Retinal pigment epithelial cell (primary cell): ENCODE results near the gene MAP2.

ENCODE experiments used
- DNase-seq: peaks from one replicate; pipeline ENCODE4 v3.0.0-alpha.2; 2010; ENCODE audit warnings: low read depth
- H3K4me3 ChIP-seq: 2 replicates; pipeline ENCODE4 v1.5.1; 2011; ENCODE audit warnings: mild to moderate bottlenecking, low read length, control low read depth, moderate library complexity
- TF ChIP-seq, protein P1 (sequence below): conservative IDR thresholded peaks from 2 replicates; pipeline ENCODE4 v1.5.1; 2011; ENCODE audit warnings: low read depth, low read length, control low read depth, inconsistent platforms

MAP2 gene

DNA sequence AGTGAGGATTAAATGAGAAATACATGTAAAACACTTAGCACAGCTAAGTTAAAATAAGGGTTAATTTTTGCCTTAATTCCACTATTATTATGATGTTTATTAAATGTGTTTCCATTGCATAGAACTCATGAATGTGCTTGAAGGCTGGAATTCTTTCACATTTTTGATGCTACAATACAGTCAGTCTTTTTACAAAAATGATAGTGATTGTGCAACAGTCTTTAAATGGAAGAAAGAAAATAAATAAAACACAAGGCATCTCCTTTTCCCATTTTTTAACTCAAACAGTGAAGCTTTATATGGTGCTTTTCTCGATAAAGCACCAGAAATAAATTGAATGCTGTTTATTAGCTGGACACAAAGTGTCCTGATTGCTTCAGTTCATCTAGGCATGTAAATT is 123.9 kb downstream of the MAP2 start:
- DNase-seq: no peak
- H3K4me3 ChIP-seq: no peak overlapping the region
- TF ChIP-seq, protein P1, sequence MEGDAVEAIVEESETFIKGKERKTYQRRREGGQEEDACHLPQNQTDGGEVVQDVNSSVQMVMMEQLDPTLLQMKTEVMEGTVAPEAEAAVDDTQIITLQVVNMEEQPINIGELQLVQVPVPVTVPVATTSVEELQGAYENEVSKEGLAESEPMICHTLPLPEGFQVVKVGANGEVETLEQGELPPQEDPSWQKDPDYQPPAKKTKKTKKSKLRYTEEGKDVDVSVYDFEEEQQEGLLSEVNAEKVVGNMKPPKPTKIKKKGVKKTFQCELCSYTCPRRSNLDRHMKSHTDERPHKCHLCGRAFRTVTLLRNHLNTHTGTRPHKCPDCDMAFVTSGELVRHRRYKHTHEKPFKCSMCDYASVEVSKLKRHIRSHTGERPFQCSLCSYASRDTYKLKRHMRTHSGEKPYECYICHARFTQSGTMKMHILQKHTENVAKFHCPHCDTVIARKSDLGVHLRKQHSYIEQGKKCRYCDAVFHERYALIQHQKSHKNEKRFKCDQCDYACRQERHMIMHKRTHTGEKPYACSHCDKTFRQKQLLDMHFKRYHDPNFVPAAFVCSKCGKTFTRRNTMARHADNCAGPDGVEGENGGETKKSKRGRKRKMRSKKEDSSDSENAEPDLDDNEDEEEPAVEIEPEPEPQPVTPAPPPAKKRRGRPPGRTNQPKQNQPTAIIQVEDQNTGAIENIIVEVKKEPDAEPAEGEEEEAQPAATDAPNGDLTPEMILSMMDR: no peak

DNA sequence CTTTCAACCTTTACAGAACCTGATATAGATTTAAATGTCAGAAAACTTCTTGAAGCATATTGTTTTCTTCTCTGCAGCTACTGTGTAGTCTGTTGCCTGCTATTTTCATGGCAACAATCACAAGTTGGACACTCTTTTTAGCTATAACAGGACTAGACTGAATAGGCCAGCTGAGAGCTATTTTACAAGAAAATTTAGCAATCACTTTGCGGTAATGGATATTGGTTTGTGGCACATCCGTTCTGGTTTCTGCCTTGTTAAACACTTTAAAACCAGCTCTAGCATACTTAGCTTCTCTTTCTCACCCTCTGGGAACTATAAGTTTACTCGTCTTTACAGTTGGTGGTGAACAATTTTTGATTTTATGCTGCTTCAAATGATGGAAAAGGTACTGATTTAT is 125.7 kb downstream of the MAP2 start:
- DNase-seq: no peak
- H3K4me3 ChIP-seq: no peak overlapping the region
- TF ChIP-seq, protein P1: no peak

DNA sequence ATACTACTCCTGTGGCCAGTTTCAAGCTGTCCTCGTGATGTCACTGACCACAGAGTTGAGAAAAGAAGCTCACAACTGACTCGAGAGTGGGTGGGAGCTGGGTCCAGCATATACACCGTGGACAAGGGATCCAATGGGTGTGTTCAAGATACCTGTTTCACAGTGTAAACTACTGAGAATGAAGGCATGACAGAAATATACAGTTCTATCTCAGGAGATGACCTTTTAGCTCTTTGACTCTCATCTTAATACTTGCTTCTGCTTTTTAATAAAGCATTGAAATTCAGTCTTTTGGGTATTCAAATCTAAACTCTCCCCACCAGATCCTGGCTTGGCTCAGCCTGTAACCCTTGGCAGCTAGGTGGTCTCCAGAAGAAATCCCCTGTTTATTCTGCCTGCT is 130.1 kb downstream of the MAP2 start:
- DNase-seq: no peak

DNA sequence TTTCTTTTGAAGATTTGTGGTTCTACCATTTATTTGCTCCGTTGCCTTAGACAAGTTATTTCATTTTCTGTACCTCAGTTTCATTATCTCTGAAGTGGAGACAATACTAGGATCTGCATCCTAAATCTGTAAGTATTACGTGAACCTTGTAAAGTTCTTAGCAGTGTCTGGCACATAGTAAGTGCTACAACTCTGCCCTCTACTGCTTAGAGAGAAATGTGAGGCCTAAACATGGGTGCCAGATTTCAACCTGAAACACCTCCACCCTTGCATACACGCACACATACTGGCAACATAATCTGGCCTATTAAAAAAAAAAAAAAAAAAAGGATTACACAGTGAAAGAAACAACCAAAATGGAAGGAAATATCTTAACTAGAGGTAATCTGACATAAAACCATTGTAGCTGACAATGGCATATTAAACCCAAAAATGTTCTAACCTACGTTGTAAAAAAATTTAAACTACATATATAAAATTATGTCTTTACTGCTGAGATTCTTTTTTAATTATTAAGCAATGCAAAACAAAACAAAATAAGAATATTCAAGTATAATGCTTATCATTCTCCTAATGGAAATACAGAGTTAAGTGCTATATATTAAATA is 132.6 kb downstream of the MAP2 start:
- TF ChIP-seq, protein P1: peak; percentile 71
- peak; percentile 46 for DNase-seq
- no peak overlapping the region for H3K4me3 ChIP-seq

More for the DNA sequence above, 130.1 kb downstream of the MAP2 start:
- H3K4me3 ChIP-seq: no peak overlapping the region
- TF ChIP-seq, protein P1: no peak

DNA sequence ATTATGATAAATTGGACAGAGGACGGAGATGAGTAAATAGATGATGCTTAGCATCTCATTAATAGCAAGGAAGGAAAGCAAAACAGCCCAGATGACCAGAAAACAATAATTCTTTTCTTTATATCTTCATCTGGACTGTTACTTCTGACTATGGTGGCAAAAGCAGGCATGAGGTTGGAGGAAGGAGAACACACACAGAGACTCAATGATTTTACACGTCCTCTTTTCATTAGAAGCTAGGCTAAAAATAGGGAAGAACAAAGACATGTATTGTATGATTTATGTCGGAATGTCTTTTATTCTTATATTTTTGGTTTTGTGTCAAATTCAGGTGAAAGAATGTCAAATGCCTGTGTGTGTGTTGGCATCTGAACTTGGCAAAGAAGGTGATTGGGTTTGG is 137.1 kb downstream of the MAP2 start:
- no peak for DNase-seq
- TF ChIP-seq, protein P1: no peak
- H3K4me3 ChIP-seq: no peak overlapping the region

DNA sequence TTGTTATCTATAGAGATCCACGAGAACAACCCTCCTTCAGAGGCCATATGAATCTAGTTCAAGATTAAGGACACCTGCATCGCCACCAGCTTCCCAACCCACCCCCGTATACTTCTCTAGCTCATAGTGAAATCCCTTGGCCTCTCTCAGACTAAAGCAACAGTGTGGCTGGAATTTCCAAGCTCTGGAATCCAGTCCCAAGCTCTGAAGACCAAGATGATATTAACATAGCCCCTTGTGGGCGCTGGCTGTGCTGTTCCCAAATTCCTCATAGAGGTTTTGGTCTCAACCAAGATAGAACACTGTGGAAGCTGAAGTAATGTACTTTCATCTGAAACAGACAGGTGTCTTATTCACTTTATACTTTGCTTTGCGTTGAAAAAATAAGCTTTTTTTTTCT is 139.6 kb downstream of the MAP2 start:
- TF ChIP-seq, protein P1: no peak
- no peak for DNase-seq
- no peak overlapping the region for H3K4me3 ChIP-seq

DNA sequence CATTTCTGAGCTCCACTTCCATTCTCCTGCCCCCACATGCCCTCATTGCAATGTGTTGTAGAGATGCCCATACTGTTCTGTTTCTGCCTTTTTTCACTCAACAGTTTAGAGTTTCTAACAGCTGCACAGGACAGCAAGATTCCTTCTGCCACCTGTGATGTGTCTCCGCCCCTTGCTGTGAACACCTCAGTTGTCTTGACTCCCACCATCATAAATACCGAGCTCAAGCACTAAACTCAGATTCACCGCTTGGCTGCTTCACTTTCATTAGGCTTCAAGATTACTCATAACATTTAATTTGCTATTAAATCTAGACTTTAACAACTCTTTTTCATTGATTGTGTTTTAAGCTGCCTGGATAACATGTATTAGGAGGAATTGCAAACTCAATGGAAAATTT is 141.0 kb downstream of the MAP2 start:
- TF ChIP-seq, protein P1: no peak
- no peak overlapping the region for H3K4me3 ChIP-seq
- no peak for DNase-seq
